ENCODE measurements around the gene KANSL1. TPM values are rescaled to one million over a fixed set of nuclear protein-coding genes. Genes with fewer than 3 reads are reported as not detected.
"Not testable (repeated sequence)": the region's sequence is repeated elsewhere in the genome, so short reads cannot be mapped to it uniquely, and the experiment has no call there.

KANSL1 gene
- total RNA-seq, 4 donors from 2014 or later = 57.7 to 91.2 (median 75.1) TPM

DNA sequence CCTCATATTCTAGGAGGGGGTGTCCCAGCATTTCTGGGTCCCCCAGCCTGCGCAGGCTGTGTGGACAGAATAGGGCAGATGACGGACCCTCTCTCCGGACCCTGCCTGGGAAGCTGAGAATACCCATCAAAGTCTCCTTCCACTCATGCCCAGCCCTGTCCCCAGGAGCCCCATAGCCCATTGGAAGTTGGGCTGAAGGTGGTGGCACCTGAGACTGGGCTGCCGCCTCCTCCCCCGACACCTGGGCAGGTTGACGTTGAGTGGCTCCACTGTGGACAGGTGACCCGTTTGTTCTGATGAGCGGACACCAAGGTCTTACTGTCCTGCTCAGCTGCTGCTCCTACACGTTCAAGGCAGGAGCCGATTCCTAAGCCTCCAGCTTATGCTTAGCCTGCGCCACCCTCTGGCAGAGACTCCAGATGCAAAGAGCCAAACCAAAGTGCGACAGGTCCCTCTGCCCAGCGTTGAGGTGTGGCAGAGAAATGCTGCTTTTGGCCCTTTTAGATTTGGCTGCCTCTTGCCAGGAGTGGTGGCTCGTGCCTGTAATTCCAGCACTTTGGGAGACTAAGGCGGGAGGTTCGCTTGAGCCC is 182.5 kb downstream of the KANSL1 start:
- no peaks in the 10 kb centered on the region for H3K4me1 ChIP-seq
- TF ChIP-seq, protein P1, sequence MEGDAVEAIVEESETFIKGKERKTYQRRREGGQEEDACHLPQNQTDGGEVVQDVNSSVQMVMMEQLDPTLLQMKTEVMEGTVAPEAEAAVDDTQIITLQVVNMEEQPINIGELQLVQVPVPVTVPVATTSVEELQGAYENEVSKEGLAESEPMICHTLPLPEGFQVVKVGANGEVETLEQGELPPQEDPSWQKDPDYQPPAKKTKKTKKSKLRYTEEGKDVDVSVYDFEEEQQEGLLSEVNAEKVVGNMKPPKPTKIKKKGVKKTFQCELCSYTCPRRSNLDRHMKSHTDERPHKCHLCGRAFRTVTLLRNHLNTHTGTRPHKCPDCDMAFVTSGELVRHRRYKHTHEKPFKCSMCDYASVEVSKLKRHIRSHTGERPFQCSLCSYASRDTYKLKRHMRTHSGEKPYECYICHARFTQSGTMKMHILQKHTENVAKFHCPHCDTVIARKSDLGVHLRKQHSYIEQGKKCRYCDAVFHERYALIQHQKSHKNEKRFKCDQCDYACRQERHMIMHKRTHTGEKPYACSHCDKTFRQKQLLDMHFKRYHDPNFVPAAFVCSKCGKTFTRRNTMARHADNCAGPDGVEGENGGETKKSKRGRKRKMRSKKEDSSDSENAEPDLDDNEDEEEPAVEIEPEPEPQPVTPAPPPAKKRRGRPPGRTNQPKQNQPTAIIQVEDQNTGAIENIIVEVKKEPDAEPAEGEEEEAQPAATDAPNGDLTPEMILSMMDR (IDR thresholded peaks at IDR 0.05) = no peak
- TF ChIP-seq EP300 (IDR thresholded peaks at IDR 0.05) = no peak
- TF ChIP-seq POLR2A (IDR thresholded peaks at IDR 0.05) = no peak
- TF ChIP-seq POLR2AphosphoS5 (IDR thresholded peaks at IDR 0.05) = no peak
- H3K27ac ChIP-seq = no peak overlapping the region
- WGBS, 2 donors (ENCODE audit: low coverage in 1 of 2) = no CpG with 5 or more reads among the region's 16 CpGs
- no peaks in the 10 kb centered on the region for H3K27me3 ChIP-seq
- H3K4me3 ChIP-seq = no peak overlapping the region
- H3K9me3 ChIP-seq = no peaks in the 10 kb centered on the region
- H3K36me3 ChIP-seq = no peaks in the 10 kb centered on the region
- no peak for ATAC-seq

DNA sequence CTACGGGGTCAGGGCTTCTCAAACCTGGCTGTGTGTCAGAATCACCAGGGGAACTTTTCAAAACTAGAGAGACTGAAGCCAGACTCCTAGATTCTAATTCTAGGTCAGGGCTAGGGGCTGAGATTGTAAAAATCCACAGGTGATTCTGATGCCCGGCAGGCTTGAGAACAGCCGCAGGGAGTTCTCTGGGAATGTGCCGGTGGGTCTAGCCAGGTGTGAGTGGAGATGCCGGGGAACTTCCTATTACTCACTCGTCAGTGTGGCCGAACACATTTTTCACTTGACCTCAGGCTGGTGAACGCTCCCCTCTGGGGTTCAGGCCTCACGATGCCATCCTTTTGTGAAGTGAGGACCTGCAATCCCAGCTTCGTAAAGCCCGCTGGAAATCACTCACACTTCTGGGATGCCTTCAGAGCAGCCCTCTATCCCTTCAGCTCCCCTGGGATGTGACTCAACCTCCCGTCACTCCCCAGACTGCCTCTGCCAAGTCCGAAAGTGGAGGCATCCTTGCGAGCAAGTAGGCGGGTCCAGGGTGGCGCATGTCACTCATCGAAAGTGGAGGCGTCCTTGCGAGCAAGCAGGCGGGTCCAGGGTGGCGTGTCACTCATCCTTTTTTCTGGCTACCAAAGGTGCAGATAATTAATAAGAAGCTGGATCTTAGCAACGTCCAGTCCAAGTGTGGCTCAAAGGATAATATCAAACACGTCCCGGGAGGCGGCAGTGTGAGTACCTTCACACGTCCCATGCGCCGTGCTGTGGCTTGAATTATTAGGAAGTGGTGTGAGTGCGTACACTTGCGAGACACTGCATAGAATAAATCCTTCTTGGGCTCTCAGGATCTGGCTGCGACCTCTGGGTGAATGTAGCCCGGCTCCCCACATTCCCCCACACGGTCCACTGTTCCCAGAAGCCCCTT is 183.3 kb downstream of the KANSL1 start:
- Histone ChIP-seq H3K9me3 (no peaks in the 10 kb centered on the region), H3K4me1 (no peaks in the 10 kb centered on the region), H3K27ac (no peak overlapping the region), H3K4me3 (no peak overlapping the region), H3K36me3 (no peaks in the 10 kb centered on the region), H3K27me3 (no peaks in the 10 kb centered on the region)
- no peak for ATAC-seq
- 70 to 77% methylated on average over 10 to 21 of the region's 33 CpGs for WGBS, 2 donors (ENCODE audit: low coverage in 1 of 2)
- TF ChIP-seq POLR2A (IDR thresholded peaks at IDR 0.05) (no peak), POLR2AphosphoS5 (IDR thresholded peaks at IDR 0.05) (no peak), EP300 (IDR thresholded peaks at IDR 0.05) (no peak)
- TF ChIP-seq, protein P1 (IDR thresholded peaks at IDR 0.05) = no peak

DNA sequence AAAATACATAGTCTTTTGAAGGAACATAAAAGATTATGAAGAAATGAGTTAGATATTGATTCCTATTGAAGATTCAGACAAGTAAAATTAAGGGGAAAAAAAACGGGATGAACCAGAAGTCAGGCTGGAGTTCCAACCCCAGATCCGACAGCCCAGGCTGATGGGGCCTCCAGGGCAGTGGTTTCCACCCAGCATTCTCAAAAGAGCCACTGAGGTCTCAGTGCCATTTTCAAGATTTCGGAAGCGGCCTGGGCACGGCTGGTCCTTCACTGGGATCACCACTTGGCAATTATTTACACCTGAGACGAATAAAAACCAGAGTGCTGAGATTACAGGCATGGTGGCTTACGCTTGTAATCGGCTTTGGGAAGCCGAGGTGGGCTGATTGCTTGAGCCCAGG is 184.6 kb downstream of the KANSL1 start:
- TF ChIP-seq, protein P1 (IDR thresholded peaks at IDR 0.05) = no peak
- no peak for TF ChIP-seq POLR2A (IDR thresholded peaks at IDR 0.05)
- no peak for TF ChIP-seq EP300 (IDR thresholded peaks at IDR 0.05)
- TF ChIP-seq POLR2AphosphoS5 (IDR thresholded peaks at IDR 0.05) = no peak
- Histone ChIP-seq H3K36me3 (no peaks in the 10 kb centered on the region), H3K4me1 (peaks cover 0 to 8% (median 1%) of the 10 kb centered on the region in 3 donors), H3K9me3 (no peaks in the 10 kb centered on the region), H3K27ac (no peak overlapping the region), H3K27me3 (no peaks in the 10 kb centered on the region), H3K4me3 (no peak overlapping the region)
- WGBS, 2 donors (ENCODE audit: low coverage in 1 of 2) = 94% methylated on average over 2 to 6 of the region's 9 CpGs
- ATAC-seq = no peak

DNA sequence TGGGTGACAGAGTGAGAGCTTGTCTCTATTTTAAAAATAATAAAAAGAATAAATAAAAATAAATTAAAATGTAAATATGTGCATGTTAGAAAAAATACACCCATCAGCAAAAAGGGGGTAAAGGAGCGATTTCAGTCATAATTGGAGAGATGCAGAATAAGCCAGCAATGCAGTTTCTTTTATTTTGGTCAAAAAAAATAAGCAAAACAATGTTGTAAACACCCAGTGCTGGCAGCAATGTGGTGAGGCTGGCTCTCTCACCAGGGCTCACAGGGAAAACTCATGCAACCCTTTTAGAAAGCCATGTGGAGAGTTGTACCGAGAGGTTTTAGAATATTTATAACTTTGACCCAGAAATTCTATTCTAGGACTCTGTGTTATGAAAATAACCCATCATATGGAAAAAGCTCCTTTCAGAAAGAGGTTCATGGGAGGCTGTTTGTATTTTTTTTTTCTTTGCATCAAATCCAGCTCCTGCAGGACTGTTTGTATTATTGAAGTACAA is 185.7 kb downstream of the KANSL1 start:
- TF ChIP-seq, protein P1 (IDR thresholded peaks at IDR 0.05) = no peak
- TF ChIP-seq POLR2A (IDR thresholded peaks at IDR 0.05) (no peak), POLR2AphosphoS5 (IDR thresholded peaks at IDR 0.05) (no peak), EP300 (IDR thresholded peaks at IDR 0.05) (no peak)
- H3K36me3 ChIP-seq = no peaks in the 10 kb centered on the region
- no peak overlapping the region for H3K4me3 ChIP-seq
- H3K9me3 ChIP-seq = no peaks in the 10 kb centered on the region
- WGBS, 2 donors (ENCODE audit: low coverage in 1 of 2) = 58 to 70% methylated on average over 2 of the region's 2 CpGs
- no peak overlapping the region for H3K27ac ChIP-seq
- H3K4me1 ChIP-seq = peaks cover 0 to 19% (median 8%) of the 10 kb centered on the region in 3 donors
- no peaks in the 10 kb centered on the region for H3K27me3 ChIP-seq
- ATAC-seq = no peak

DNA sequence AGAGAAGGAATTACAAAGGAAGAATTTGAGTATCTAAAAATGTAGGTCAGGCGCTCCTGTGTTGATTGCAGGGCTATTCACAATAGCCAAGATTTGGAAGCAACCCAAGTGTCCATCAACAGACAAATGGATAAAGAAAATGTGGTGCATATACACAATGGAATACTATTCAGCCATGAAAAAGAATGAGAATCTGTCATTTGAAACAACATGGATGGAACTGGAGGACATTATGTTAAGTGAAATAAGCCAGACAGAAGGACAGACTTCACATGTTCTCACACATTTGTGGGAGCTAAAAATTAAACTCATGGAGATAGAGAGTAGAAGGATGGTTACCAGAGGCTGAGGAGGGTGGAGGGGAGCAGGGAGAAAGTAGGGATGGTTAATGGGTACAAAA is 187.1 kb downstream of the KANSL1 start:
- 100% methylated on average over 1 of the region's 1 CpG; no CpG with 5 or more reads in 1 of the 2 donors for WGBS, 2 donors (ENCODE audit: low coverage in 1 of 2)

More for the DNA sequence above, 187.1 kb downstream of the KANSL1 start:
- not testable (repeated sequence) for ATAC-seq, H3K27me3 ChIP-seq, H3K9me3 ChIP-seq, H3K4me3 ChIP-seq, H3K27ac ChIP-seq, H3K36me3 ChIP-seq
- peaks cover 0 to 21% (median 8%) of the 10 kb centered on the region in 3 donors for H3K4me1 ChIP-seq

All from gastroesophageal sphincter (tissue), 4 donors.